Stimulated activated CD4-positive, alpha-beta T cell treated with anti-CD3 and anti-CD28 coated beads, Interleukin-12 subunit alpha, Interleukin-12 subunit beta, amount 100 ng/mL, for 4 hours (primary cell): ENCODE measurements around the gene WNT10A.
"Not testable (repeated sequence)": the region's sequence is repeated elsewhere in the genome, so short reads cannot be mapped to it uniquely, and the experiment has no call there.

Experiments
- DNase-seq: peaks from one replicate; pipeline ENCODE4 v3.0.0-alpha.2; 2020

Gene WNT10A

DNA sequence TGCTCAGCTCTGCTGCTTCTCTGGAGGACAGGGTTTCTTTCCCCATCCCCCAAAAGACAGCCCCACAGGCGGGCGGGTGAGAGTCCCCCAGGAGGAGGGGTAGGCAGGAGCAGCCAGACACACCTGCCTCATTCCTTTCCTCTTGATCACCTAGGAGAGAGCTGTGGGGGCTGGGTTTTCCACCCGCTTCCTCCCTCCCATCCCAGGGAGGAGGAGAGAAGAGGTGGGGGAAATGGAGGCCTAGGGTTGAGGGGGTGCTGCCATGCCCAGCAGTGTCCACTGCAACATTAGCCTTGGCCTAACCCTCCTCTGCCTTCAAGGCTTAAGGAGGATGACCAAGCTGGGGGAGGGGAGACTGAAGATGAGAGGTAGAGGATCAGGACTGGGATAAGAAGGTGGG, 14.7 kb downstream of the WNT10A start:
- no peak for DNase-seq

DNA sequence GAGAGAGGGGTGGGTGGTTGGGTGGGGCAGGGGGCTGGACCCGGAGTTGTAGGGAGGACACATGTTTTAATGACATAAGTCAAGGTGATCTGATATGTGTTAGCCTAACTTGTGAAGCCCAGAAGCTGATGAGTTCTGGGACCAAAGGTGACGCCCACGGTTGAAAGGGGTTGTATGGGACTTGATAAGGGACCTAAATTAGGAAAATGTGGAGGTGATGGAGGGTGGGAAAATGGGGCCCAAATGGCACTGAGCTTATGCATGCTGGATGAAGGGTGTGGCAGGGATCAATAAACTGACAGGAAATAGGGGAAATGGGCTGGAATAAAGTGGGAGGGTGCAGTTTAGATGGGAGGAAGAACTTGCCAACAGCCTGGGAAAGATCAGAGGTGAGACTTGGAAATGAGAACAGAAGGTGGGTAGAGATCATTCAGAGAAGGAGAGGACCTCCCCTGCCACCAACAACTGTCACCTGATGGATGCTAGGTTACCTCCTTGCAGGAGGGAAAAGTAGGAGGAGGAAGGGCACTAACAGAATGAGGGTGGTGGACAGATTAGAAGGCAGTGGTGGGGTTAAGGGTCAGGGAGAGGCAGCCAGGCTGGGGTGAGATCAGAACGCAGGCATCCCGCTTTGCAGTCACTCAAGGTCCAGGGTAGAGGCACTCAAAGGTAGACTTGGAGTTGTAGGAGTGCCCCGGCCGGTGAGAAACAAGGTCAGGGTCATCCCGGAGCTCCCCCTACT, 15.3 kb downstream of the WNT10A start:
- no peak for DNase-seq

DNA sequence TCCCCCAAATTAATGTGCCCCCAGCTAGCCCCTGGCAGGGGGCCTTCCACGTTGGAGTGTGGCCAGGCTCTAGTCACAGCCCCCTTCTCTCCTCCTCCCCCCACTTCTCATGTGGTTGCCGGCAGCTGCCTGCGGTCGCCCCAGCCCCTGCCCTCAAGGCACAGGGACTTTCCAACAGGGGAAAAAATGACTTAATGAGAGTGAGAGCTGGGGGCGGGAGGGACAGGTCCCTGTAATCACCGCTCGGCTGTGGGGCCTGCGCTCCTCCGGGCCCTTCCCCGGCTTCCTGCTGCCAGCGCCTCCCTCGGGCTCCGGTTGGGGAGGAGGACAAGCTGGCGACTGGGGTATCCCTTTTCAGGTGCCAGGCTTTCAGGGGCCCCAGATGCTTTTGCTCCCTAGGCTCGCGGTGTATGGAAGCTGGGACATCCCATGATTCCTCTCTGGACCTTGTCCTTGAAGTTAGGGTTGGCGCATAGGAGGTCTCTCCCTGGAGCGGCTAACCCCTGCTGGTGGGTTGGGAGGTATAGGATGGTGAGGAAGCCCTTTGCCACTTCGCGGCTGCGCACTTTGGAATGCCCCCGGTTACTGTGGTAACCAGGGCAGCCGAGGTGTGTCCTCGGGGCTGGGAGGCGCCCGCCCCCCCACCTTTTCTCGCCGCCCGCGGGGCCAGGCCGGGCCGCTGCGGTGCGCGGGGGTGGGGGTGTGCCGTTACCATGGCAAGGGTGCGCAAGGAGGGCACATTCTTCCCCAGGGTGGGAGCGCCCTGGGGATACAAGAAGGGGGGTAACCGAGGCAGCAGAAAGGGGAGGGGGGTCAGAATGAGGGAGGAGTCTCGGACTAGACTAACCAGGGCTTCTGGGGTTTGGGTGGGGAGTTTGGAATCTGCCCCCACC, 16.1 kb downstream of the WNT10A start:
- DNase-seq = peak; percentile 76

DNA sequence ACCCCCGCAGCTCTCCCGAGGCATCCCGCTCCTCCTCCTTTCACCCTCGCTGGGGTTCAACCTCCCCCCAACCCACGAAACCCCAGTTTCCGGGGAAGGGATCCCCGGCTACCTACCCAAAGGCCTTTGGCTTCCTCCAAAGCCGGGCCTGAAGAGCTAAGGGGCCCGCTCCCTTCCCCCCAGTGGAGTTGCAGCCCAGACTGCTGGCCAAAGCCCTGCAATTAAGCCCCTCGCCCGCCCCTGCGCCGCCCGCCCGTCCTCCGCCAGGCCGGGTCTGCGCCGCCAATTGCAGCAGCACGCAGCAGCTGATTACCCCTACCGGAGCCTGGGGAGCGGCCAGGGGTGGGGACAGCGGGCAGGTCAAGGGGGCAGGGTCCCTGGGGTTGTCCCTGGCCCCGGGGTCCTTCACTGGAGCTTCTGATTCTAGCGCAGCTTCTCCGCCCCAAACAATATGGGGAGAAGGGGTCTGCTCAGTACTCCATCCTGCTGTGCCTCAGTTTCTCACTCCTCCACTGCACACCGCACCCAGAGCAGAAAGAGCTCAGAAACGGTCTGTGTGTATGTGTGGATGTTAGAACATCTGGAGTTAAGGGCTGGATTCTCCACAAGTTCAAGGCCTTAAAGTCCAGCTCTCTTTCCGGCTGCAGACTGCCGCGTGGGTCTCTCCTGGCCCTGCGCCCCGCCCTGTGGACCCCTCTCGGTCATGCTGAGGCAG, 16.9 kb downstream of the WNT10A start:
- no peak for DNase-seq

DNA sequence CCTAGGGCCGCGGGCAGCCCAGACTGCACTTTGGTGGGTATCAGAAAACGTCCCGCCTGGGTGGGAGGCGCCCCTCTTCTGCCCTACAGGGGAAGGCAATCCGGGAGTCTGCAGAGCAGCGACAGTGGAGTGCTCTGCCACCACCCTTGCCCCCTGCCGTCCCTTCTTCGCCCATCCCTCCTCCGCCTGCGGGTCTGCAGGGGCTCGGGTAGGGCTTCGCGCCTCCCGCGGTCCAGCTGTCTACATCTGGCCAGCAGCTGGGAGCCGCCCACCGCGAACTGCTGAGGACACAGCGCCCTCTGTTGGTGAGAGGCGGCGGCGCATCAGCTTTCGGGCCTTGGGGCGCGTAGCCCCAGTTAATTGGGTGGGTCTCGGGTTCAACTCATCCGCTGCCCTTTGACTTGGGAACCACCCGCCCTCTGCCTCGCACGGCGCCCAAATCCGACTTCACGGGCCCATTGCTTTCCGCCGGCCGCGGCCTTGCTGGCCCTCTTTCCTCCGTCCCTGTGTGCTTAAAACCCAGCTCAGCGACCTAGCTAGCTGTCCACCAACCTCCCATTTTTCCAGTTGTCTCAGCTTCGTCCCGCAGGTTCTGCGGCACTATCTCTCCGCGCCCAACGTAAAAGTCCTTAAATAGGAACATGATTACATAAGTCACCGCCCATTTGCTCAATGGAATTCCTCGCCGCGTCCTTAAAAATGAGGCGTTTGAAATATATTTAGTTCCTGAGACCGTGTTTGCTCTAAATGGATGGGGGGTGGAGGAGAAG, 17.6 kb downstream of the WNT10A start:
- DNase-seq = peak; percentile 83

DNA sequence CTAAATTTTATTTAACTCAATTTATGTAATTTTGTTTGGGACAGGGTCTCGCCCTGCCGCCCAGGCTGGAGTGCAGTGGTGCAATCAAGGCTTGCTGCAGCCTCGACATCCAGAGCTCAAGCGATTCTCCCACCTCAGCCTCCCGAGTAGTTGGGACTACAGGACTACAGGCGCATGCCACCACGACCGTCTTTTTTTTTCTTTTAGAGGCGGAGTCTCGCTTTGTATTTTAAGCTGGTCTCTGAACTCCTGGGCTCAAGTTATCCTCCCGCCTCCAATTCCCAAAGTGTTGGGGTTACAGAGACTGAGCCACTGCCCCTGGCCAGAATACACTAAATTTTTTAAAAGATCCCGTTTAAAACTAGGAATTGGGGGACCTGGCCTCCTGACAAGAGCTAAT, 18.5 kb downstream of the WNT10A start:
- no peak for DNase-seq

DNA sequence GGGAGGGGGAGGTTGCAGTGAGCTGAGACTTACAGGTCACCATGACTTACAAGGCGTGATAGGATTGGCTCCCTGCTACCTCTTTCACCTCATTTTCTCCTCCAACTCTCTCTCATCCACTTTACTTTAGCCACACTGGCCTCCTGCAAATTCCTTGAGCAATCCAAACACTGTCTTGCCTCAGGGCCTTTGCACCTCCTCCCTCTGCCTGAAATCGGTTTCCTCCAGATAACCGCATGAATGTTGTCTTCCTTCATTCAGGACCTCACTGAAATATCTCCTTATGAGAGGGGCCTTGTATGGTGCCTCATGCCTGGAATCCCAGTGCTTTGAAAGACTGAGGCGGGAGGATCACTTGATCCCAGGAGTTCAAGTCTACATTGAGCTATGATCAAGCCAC, 21.8 kb downstream of the WNT10A start:
- no peak for DNase-seq

DNA sequence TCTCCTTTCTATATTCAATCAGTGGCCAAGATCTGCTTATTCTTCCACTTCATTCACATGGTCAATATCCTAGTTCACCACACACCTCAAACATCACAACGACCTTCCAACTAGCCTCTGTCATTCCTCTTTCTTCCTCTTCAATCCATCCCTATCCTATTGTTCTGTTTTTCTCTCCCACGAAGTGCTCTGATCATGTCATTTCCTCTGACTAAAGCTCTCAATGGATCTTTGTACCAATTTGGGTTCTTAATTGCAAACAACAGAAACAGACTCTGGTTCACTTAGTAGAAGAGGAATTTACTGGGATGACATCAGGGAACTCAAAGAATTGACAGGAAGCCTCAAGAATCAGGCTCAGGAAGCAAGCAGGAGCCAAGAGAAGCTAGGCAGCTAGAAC, 23.5 kb downstream of the WNT10A start:
- DNase-seq = no peak

DNA sequence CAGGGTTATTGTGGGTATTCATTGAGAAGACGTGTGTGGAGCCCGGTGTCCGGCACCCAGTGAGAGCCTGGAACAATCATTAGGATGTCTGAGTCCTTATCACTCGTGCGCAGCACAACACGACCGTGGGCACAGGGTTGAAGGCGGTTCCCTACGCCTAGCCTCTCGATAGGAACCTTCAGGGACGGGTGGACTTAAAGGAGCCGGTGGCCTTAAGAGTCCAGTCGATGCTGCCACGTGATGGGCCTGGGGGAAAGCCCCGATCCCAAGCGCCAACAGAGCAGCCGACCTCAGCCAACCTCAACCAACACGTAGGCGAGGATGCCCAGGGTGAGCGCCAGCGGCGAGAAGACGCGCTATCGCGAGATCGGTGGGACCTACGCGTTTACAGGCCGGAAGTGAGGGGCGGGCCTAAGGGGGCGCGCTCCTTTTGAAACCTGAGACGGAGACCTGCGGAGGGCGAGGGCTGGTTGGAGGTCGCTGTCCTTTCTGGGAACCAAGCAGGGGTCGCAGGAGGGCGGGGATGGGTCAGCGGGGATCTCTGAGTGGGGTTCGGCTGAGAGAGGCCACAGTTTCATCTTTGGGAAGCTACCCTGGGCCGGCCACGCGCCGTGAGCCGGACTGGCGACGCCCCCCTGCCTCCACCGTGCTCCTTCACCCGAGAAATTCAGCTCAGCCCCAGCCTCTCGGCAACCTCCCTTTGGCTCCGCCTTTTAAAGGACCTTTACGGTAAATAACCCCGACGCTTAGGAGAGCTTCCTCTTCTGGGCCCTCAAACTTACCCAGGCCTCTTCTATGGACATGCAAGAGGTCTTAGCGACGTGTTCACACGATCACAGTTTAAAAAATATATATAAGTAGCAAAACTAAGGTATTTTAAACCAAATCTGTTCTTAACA, 28.3 kb downstream of the WNT10A start:
- peak; percentile 89 for DNase-seq

DNA sequence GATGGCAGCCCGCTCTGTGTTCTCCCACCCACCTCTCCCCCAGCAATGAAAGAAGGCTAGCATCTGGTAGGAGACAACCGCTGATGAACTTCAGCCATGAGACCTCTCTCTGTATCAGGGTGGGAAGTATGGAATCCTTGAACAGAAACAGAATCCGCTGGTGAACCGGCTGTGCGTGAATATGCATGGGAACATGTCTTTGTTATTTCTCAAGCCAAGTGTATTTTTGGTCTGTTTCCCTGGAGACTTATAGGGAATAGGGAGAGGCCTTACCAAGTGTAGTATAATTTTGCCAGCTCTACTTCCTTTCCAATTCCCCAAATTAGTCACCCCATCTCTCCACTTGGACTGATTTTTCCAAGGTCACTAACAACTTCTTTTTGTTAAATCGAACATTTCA, 30.1 kb downstream of the WNT10A start:
- DNase-seq = no peak

DNA sequence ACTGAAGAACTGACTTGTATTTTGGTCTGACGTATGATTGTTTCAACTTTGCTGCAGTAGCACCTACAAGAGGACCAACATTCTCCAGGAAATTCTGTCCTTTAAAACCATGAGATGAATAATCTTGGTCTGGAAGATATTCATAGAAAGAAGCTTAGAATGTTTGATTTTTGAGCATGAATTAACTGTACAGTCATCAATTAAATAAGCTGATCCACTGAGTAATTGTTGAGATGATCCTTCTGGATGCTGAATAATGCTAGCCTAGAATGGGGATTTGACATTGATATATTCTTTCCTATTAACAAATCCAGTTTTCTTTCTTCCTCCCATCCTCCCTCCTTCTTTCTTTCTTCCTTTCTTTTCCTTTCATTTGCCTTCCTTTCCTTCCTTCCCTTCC, 39.9 kb downstream of the WNT10A start:
- no peak for DNase-seq

DNA sequence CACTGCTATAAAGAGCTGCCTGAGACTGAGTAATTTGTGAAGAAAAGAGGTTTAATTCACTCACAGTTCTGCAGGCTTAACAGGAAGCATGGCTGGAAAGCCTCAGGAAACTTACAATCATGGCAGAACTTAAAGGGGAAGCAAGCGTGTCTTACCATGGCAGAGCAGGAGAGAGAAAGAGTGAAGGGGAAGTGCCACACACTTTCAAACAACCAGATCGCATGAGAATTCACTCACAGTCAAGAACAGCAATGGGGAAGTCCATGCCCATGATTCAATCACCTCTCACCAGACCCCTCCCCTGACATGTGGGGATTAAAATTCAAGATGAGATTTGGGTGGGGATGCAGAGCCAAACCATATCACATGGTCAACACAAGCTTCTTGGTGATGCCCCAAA, 44.1 kb downstream of the WNT10A start:
- no peak for DNase-seq

DNA sequence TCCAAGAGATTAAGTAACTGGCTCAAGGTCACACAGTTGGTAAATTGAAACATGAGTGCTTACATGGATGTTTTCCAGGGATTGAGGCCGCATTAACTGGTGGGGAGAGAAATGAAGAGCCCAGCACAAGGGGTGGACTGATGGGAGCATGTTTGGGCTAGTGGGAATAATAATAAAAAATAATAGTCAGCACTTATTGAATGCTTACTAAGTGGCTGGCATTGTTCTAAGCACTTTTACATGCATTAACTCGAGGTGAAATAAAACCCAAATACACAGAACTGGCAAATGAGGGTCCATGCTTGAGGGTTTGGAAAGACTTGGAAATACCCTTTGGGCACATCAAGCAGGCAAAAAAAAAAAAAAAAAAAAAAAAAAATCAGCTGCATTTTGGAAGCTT, 44.8 kb downstream of the WNT10A start:
- no peak for DNase-seq

DNA sequence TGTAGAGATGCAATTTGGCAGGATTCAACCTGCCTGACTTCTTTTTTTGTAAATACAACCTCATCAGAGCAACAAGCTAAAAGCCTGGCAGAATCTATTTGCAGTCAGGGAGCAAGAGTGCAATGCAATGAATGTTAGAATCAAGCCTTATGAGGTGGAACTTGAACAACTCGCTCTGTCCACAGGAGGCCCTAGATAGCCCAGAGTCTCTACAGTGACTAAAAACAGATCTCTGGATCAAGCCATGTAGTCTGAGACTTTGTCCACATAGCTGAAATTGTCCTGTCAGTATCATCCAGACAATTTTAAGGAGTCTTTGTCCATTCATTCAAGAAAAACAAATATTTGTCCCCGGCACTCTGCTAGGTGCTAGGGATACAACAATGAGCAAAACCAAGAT, 46.8 kb downstream of the WNT10A start:
- no peak for DNase-seq

DNA sequence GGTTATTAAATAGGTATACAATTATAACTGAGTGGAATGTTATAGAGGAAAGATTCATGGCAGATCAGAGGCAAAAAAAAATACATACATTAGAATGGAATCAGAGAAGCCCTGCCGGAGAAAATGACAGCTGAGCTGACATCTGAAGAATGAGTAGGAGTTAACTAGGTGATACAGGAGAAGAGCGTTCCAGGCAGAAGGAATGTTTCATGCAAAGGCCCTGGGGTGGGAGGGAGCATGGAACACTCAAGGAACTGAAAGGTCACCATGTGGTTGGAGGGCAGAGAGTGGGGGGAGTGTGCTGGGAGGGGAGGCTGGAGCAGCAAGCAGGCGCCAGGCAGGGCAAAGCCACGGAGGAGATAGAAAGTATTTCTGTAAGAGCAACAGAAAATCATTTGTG, 47.2 kb downstream of the WNT10A start:
- no peak for DNase-seq

DNA sequence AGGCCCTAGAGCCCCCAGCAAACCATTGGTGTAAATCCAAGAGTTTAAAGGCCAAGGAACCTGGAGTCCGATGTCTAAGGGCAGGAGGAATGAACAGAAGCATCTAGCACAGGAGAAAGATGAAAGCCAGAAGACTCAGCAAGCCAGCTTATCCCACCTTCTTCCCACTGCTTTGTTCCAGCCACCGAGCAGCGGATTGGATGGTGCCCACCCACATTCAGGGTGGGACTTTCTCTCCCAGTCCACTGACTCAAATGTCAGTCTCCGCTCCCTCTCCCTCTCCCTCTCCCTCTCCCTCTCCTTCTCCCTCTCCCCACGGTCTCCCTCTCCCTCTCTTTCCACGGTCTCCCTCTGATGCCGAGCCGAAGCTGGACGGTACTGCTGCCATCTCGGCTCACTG, 49.8 kb downstream of the WNT10A start:
- DNase-seq = not testable (repeated sequence)

DNA sequence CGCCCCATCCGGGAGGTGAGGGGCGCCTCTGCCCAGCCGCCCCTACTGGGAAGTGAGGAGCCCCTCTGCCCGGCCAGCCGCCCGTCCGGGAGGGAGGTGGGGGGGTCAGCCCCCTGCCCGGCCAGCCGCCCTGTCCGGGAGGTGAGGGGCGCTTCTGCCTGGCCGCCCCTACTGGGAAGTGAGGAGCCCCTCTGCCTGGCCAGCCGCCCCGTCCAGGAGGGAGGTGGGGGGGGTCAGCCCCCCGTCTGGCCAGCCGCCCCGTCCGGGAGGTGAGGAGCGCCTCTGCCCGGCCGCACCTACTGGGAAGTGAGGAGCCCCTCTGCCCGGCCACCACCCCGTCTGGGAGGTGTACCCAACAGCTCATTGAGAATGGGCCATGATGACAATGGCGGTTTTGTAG, 51.1 kb downstream of the WNT10A start:
- not testable (repeated sequence) for DNase-seq
